NCI-H146 treated with DMSO at 0.1 percent for 48 hours (cell line): Measurements from ENCODE around the gene ACAP1.
A peak's percentile ranks its signal among the peaks of the same experiment; 100 is the strongest.
"Not testable (repeated sequence)": the region's sequence is repeated elsewhere in the genome, so short reads cannot be mapped to it uniquely, and the experiment has no call there.

Experiments used
- DNase-seq: peaks from one replicate; lab custom pipeline; 2025; ENCODE audit not compliant: unreplicated experiment; lab: John Stamatoyannopoulos, UW

Gene ACAP1

GRCh38 chr17:7328840-7329373, 7.4 kb upstream of the ACAP1 start, which contains the start of gene NEURL4:
NEURL4 (minus strand) TSS chr17:7329335; CDS start chr17:7329312, 23 bp downstream.
- DNase-seq: no peak

- DNase-seq: peak; percentile 94
Measured at GRCh38 chr17:7329374-7329996, 6.8 kb upstream of the ACAP1 start.

- DNase-seq: peak; percentile 68
Measured at GRCh38 chr17:7329997-7330637, 6.2 kb upstream of the ACAP1 start.

GRCh38 chr17:7330638-7331015, 5.7 kb upstream of the ACAP1 start:
- no peak for DNase-seq

GRCh38 chr17:7332111-7332510, 4.2 kb upstream of the ACAP1 start:
- DNase-seq: no peak

- DNase-seq: not testable (repeated sequence)
Measured at GRCh38 chr17:7332600-7333069, 3.7 kb upstream of the ACAP1 start.

- DNase-seq: no peak
Measured at GRCh38 chr17:7334938-7335538, 1.3 kb upstream of the ACAP1 start.

- DNase-seq: not testable (repeated sequence)
Measured at GRCh38 chr17:7335765-7336164, 564 bp upstream of the ACAP1 start.

- DNase-seq: not testable (repeated sequence)
Measured at GRCh38 chr17:7337600-7337999, 1.3 kb downstream of the ACAP1 start.

- no peak for DNase-seq
Measured at GRCh38 chr17:7340179-7340578, 3.9 kb downstream of the ACAP1 start.

- no peak for DNase-seq
Measured at GRCh38 chr17:7341842-7342241, 5.5 kb downstream of the ACAP1 start.

GRCh38 chr17:7343250-7343649, 6.9 kb downstream of the ACAP1 start:
- no peak for DNase-seq

- DNase-seq: no peak
Measured at GRCh38 chr17:7346761-7347614, 10.7 kb downstream of the ACAP1 start.

- DNase-seq: no peak
Measured at GRCh38 chr17:7347630-7348477, 11.5 kb downstream of the ACAP1 start.

GRCh38 chr17:7348478-7349242, 12.3 kb downstream of the ACAP1 start:
- no peak for DNase-seq

GRCh38 chr17:7351665-7352502, 15.6 kb downstream of the ACAP1 start, which contains the start of gene KCTD11:
KCTD11 (plus strand) TSS chr17:7352162.
- DNase-seq: peak; percentile 13

GRCh38 chr17:7352503-7352889, 16.2 kb downstream of the ACAP1 start:
- no peak for DNase-seq

GRCh38 chr17:7352910-7353635, 16.7 kb downstream of the ACAP1 start:
- no peak for DNase-seq
